ENCODE results near the gene SPATA2L.

Gene SPATA2L

GRCh38 chr16:89656435-89657121 lies 44.9 kb downstream of the SPATA2L start:
- DNase-seq (ENCODE audit: low spot score) = no peak

GRCh38 chr16:89655062-89655643 lies 46.4 kb downstream of the SPATA2L start:
- no peak for DNase-seq (ENCODE audit: low spot score)

- no peak for DNase-seq (ENCODE audit: low spot score)
Measured at GRCh38 chr16:89653656-89654295, 47.7 kb downstream of the SPATA2L start.

- no peak for DNase-seq (ENCODE audit: low spot score)
Measured at GRCh38 chr16:89651584-89651983, 49.9 kb downstream of the SPATA2L start.

GRCh38 chr16:89646906-89647305 lies 54.6 kb downstream of the SPATA2L start:
- DNase-seq (ENCODE audit: low spot score) = no peak

Measured in SW480 (cell line).